Measurements from ENCODE around the gene XPO6. TPM values are rescaled to one million over a fixed set of nuclear protein-coding genes. Genes with fewer than 3 reads are reported as not detected.

The XPO6 gene
- total and polyA plus RNA-seq, 4 donors, result 52.9 to 172 (median 126) TPM

GRCh38 chr16:28187595-28188004, 24.2 kb downstream of the XPO6 start:
- Histone ChIP-seq H3K4me1 (ENCODE audit: control insufficient read depth in 5 of 5, insufficient read depth in 5 of 5, low read length in 5 of 5) (peaks cover 0 to 34% (median 3%) of the 10 kb centered on the region in 5 donors), H3K9me3 (ENCODE audit: control insufficient read depth in 4 of 4, insufficient read depth in 3 of 4, low read length in 3 of 4) (no peaks in the 10 kb centered on the region), H3K36me3 (ENCODE audit: control insufficient read depth in 4 of 4, insufficient read depth in 4 of 4, low read length in 4 of 4) (peaks cover 0 to 2% (median 1%) of the 10 kb centered on the region in 4 donors), H3K27ac (ENCODE audit: low read depth in 1 of 2, low read length in 1 of 2) (no peak overlapping the region), H3K27me3 (ENCODE audit: control insufficient read depth in 3 of 3, insufficient read depth in 3 of 3, low read length in 2 of 3) (no peaks in the 10 kb centered on the region), H3K9ac (ENCODE audit: insufficient read depth in 1 of 2, low read length in 2 of 2) (no peak overlapping the region), H3K4me3 (no peak overlapping the region)
- DNase-seq, result no peak
- 60 to 67% methylated on average over 2 of the region's 2 CpGs for WGBS, 2 donors
- TF ChIP-seq CTCF (IDR thresholded peaks at IDR 0.05; ENCODE audit: control extremely low read depth, extremely low read depth), result no peak
- no peak for ATAC-seq (ENCODE audit: insufficient read depth, low FRiP score)

- 94 to 96% methylated on average over 4 of the region's 4 CpGs for WGBS, 2 donors
- H3K27ac ChIP-seq (ENCODE audit: low read depth in 1 of 2, low read length in 1 of 2), result no peak overlapping the region
- TF ChIP-seq CTCF (IDR thresholded peaks at IDR 0.05; ENCODE audit: control extremely low read depth, extremely low read depth), result no peak
- H3K9ac ChIP-seq (ENCODE audit: insufficient read depth in 1 of 2, low read length in 2 of 2), result no peak overlapping the region
- no peaks in the 10 kb centered on the region for H3K27me3 ChIP-seq (ENCODE audit: control insufficient read depth in 3 of 3, insufficient read depth in 3 of 3, low read length in 2 of 3)
- no peak for DNase-seq
- ATAC-seq (ENCODE audit: insufficient read depth, low FRiP score), result no peak
- peaks cover 0 to 41% (median 2%) of the 10 kb centered on the region in 5 donors for H3K4me1 ChIP-seq (ENCODE audit: control insufficient read depth in 5 of 5, insufficient read depth in 5 of 5, low read length in 5 of 5)
- peaks cover 0 to 2% (median 0%) of the 10 kb centered on the region in 4 donors for H3K36me3 ChIP-seq (ENCODE audit: control insufficient read depth in 4 of 4, insufficient read depth in 4 of 4, low read length in 4 of 4)
- H3K9me3 ChIP-seq (ENCODE audit: control insufficient read depth in 4 of 4, insufficient read depth in 3 of 4, low read length in 3 of 4), result no peaks in the 10 kb centered on the region
- H3K4me3 ChIP-seq, result no peak overlapping the region
Measured at GRCh38 chr16:28186752-28187151, 25.0 kb downstream of the XPO6 start.

GRCh38 chr16:28185696-28186095, 26.1 kb downstream of the XPO6 start:
- ATAC-seq (ENCODE audit: insufficient read depth, low FRiP score) (no peak), DNase-seq (no peak)
- Histone ChIP-seq H3K9ac (ENCODE audit: insufficient read depth in 1 of 2, low read length in 2 of 2) (no peak overlapping the region), H3K4me3 (no peak overlapping the region), H3K9me3 (ENCODE audit: control insufficient read depth in 4 of 4, insufficient read depth in 3 of 4, low read length in 3 of 4) (no peaks in the 10 kb centered on the region), H3K27me3 (ENCODE audit: control insufficient read depth in 3 of 3, insufficient read depth in 3 of 3, low read length in 2 of 3) (no peaks in the 10 kb centered on the region), H3K4me1 (ENCODE audit: control insufficient read depth in 5 of 5, insufficient read depth in 5 of 5, low read length in 5 of 5) (peaks cover 0 to 51% (median 6%) of the 10 kb centered on the region in 5 donors), H3K36me3 (ENCODE audit: control insufficient read depth in 4 of 4, insufficient read depth in 4 of 4, low read length in 4 of 4) (no peaks in the 10 kb centered on the region), H3K27ac (ENCODE audit: low read depth in 1 of 2, low read length in 1 of 2) (no peak overlapping the region)
- 87 to 100% methylated on average over 1 of the region's 1 CpG for WGBS, 2 donors
- no peak for TF ChIP-seq CTCF (IDR thresholded peaks at IDR 0.05; ENCODE audit: control extremely low read depth, extremely low read depth)

- TF ChIP-seq CTCF (IDR thresholded peaks at IDR 0.05; ENCODE audit: control extremely low read depth, extremely low read depth), result no peak
- H3K27ac ChIP-seq (ENCODE audit: low read depth in 1 of 2, low read length in 1 of 2), result no peak overlapping the region
- H3K4me3 ChIP-seq, result no peak overlapping the region
- H3K9me3 ChIP-seq (ENCODE audit: control insufficient read depth in 4 of 4, insufficient read depth in 3 of 4, low read length in 3 of 4), result no peaks in the 10 kb centered on the region
- H3K27me3 ChIP-seq (ENCODE audit: control insufficient read depth in 3 of 3, insufficient read depth in 3 of 3, low read length in 2 of 3), result no peaks in the 10 kb centered on the region
- no peak for DNase-seq
- no peak for ATAC-seq (ENCODE audit: insufficient read depth, low FRiP score)
- no peaks in the 10 kb centered on the region for H3K36me3 ChIP-seq (ENCODE audit: control insufficient read depth in 4 of 4, insufficient read depth in 4 of 4, low read length in 4 of 4)
- no peak overlapping the region for H3K9ac ChIP-seq (ENCODE audit: insufficient read depth in 1 of 2, low read length in 2 of 2)
- H3K4me1 ChIP-seq (ENCODE audit: control insufficient read depth in 5 of 5, insufficient read depth in 5 of 5, low read length in 5 of 5), result peaks cover 0 to 57% (median 7%) of the 10 kb centered on the region in 5 donors
- WGBS, 2 donors, result 77 to 98% methylated on average over 2 of the region's 2 CpGs
Measured at GRCh38 chr16:28184625-28185024, 27.1 kb downstream of the XPO6 start.
